HG02798 (cell line): Measurements from ENCODE around the gene TSPOAP1.

Experiments
- ATAC-seq: cut with Tn5 transposase; IDR thresholded peaks from one replicate; pipeline ENCODE4 v1.9.1; 2021; ENCODE audit warnings: mild to moderate bottlenecking; ENCODE audit not compliant: unreplicated experiment, poor library complexity

The TSPOAP1 gene

GRCh38 chr17:58307468-58308172 is 21.0 kb downstream of the TSPOAP1 start:
- no peak for ATAC-seq

DNA sequence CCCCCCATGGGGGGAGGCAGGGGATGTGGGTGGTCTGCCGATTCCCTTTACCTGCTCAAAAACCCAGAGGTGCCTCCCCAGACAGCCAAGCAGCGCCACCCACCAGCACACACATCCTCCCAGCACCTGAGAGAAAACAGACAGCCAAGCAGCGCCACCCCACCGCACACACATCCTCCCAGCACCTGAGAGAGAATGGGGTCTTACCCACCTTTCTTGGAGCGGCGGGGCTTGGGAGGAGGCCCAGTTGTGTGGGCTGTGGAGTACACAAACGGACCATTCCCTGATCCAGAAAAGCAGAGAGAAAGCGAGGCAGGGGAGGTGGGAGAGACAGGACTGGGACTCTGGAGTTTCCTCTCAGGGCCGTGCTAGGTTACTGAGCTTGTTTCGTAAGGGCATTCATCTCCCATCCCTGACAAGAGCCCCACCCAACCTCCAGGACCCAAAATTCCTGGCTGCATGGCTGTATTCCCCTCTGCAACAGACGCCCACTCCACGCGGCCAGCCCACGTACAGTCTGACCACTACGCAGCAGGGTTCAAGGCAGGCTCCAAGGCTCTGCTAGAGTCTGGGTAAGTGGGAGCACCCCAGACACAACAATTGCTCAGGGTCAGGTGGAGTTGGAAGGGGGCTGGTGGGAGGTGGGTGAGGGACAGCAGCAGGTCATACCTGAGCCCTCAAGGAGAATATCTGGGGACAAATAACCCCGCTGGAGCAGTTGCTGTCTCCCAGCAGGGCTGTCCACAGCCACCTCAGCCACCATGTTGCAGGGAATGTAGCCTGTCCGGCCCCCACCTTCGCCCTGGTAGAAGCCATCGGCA is 22.3 kb downstream of the TSPOAP1 start:
- ATAC-seq: no peak

- no peak for ATAC-seq
These were observed 23.0 kb downstream of the TSPOAP1 start for GRCh38 chr17:58305626-58306025.

GRCh38 chr17:58304750-58305486 is 23.7 kb downstream of the TSPOAP1 start:
- no peak for ATAC-seq

DNA sequence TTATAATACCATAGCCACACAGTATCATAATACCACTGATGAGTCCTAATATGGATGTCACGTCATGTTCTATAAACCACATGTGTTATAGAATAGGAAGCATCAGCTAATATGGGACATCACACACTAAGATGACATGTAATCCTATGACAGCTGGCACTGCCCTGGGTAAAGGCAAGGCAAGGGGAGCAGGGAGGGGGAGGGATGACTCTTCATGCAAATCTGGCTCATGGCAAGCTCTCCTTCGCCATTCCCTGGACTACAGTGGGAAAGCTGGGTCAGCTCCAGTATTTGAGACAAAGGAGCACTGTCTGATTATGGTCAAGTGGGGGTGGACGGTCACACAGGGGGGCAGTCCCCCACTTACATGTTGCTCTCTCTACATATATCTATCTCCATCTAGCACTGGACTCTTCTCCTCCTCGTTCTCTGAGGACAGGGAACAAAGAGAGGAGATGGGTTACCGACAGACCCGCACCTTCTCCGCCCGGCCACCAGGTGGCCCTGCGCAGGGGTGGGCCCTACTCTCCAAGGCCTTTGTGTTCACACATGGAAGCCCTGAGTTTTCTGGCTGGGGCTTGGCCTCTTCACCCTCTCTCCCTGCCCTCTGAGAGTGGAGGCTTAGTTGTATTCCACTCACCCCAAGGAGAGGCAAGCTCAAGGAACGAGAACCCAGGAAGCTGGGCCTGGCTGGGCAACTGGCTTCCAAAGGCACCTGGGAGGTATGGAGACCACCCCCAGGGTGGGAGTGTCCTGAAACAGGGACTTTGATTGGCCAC is 24.4 kb downstream of the TSPOAP1 start:
- ATAC-seq: peak; percentile 65

- no peak for ATAC-seq
These were observed 25.5 kb downstream of the TSPOAP1 start for GRCh38 chr17:58302919-58303585.

DNA sequence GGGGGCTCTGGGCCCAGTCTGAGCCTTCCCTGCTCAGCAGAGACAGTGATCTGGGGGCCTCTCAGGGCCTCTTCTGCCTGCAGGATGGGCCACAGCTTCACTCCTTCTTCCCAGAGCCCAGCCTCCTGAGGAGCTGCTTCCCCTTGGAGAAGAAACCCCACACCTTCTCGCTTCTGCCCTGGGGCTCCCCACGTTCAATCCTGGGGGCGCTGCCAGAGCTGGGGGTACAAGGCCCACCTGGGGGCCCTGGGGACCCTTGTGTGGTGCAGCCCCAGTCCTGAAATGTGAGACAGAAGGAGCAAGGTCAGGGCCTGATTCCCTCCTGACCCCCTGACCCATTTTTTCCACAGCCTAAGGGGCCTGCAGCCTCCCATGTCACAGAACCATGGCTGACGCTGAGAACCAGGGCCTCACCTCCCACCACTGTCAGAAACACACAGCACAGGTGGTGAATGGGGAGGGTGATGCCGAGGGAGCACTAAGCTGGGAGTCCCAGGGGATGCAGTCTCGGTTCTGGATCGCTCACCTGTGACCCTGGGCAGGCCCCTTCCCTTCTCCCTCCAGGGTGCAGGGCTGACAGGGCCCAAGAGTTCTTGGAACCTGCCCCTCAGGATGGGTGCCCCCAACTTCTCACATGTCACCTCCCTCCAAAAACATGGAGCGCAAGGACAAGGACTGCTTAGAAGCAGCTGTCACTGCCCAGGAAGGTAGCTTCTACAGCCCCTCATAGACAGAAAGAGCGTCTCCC is 26.2 kb downstream of the TSPOAP1 start:
- ATAC-seq: no peak

DNA sequence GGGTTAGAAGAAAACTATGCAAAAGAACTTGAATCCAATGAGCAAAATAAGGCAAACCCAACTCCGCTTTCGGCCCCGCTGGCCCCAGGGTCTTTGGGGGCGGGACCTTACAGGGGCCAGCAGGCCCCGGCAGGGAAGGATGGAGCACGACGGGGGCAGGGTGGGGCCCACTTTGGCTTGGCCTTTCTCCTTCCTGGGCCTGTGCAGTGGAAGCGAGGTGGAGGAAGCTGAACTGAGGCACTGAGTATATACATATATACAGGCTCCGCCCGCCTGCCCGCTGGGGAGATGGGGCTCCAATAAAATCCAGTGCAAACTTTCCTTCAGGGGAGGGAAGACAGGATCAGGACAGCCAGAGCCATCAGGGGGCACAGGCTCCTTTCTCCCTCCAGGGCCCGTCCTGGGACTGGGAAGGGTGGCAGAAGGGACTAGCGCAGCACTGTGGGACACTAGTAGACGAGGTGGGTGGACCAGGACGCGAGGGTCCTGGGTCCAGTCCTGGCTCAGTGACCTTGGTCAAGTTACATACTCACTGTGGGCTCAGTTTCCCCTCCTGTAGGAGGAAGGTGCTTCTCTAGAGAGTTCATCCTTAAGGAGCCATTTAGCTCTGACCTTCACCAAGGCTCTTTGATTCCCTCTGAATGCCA is 27.0 kb downstream of the TSPOAP1 start:
- no peak for ATAC-seq

DNA sequence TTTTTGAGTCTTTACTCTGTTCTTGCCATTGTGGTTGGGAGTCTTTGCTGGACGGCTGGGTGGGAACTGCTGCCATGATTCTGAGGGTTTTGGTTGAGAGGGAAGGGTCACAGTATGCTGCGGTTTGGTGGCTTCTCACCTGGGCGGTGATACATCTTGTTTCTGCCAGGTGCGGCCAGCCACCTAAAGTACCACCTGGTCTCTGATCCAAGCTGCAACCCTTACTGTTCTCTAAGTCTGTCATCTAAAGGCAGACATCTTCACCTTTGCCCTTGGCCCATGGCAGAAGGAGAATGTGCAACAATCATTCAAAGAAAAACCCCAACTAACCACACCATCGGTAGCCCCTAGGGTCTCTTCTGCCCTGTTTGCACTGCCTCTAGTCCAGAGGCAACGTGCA is 28.3 kb downstream of the TSPOAP1 start:
- no peak for ATAC-seq

DNA sequence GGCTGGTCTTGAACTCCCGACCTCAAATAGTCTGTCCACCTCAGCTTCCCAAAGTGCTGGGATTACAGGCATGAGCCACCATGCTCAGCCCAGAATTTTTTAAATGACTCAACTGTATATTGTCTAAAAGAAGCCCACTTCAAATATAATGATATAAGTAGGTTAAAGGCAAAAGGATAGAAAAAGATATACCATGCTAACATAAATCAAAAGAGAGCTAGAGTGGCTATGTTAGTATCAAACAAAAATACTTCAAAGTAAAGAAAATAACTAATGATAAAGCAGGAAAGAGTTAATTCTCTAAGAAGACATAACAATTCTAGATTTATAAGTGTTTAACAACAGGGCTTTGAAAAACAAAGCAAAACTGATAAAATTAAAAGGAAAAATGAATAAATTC is 34.6 kb downstream of the TSPOAP1 start:
- no peak for ATAC-seq

DNA sequence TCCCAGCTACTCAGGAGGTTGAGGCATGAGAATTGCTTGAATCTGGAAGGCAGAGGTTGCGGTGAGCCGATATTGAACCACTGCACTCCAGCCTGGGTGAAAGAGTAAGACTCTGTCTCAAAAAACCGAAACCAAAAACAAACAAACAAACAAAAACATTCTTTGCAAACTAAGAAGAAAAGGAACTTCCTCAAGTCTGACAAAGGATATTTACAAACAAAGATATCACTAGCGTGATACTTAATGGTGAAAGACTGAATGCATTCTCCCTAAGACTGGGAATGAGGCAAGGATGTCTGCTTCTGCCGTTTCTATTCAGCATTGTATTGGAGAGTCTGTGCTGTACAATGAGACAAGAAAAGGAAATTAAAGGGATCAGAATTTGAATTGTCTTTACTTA is 37.3 kb downstream of the TSPOAP1 start:
- ATAC-seq: no peak

DNA sequence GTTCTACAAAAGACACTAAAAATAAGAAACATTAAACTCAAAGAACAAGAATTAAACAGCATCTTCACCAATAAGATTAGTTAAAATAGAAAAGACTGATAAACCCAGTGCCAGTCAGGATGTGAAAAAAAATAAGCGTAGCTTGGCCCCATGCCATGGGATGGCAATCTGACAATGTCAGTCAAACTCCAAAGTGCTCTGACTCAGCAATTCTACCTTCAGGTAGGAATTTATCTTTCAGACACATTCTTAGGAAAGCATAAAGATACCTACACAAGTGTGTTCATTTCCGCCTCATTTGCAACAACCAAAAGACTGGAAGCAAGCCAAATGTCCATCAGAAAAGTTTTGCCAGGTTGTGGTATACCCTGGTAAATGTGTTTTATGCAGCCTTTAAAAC is 38.7 kb downstream of the TSPOAP1 start:
- no peak for ATAC-seq

DNA sequence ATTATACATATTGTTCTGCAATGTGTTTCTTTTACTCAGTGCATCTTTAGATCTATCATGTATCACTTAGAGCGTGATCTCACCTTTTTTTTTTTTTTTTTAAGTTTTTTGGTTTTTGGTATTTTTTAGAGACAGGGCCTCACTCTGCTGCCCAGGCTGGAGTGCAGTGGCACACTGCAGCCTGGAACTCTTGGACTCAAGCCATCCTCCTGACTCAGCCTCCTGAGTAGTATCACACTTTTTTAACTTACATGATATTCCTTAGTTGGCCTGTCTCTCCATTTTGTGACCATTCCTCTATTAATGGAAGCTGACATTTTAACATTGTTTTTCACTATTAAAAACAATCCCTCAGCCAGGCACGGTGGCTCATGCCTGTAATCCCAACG is 43.2 kb downstream of the TSPOAP1 start:
- no peak for ATAC-seq

- no peak for ATAC-seq
These were observed 43.8 kb downstream of the TSPOAP1 start for GRCh38 chr17:58284613-58285421.

- ATAC-seq: no peak
These were observed 44.7 kb downstream of the TSPOAP1 start for GRCh38 chr17:58283674-58284612.

DNA sequence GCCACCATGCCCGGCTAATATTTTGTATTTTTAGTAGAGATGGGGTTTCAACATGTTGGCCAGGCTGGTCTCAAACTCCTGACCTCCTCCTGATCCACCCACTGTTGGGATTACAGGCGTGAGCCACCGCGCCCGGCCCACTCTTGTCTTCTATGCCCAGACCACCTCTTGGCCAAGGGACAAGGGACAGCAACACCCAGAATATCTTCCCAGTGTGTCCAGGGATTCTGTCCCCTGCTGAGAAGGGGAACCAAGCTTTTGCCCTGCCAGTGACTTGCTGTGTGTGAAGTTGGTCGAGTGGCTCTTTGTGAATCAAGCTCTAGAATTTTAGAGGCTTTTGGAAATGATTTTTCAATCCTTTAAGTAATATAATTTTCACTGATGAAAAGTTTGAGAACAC is 46.2 kb downstream of the TSPOAP1 start:
- ATAC-seq: no peak

GRCh38 chr17:58281511-58282011 is 47.0 kb downstream of the TSPOAP1 start:
- ATAC-seq: no peak
